ENCODE measurements around the gene STEAP4. TPM values are rescaled to one million over a fixed set of nuclear protein-coding genes. Genes with fewer than 3 reads are reported as not detected.

STEAP4 gene
- 1 to 10 TPM; 3.8 to 5.2 TPM for total RNA-seq
- long read RNA-seq, full-length matches to known transcripts, result 2 of 2 reads
- long read RNA-seq, partial matches to known transcripts, result 0 of 2 reads
- long read RNA-seq, other reads (novel, unspliced or antisense), result 0 of 2 reads

- ATAC-seq (peak; percentile 99), DNase-seq (peak; percentile 77 to 82)
- intact Hi-C loops (cut with DNase I, micrococcal nuclease), result no loop called here
Observed at GRCh38 chr7:88306590-88307048, at the start of gene STEAP4. Gene STEAP4, minus strand, starts transcription at chr7:88306894. Its CDS starts 22,625 bp downstream, at chr7:88284269.

- DNase-seq (no peak), ATAC-seq (no peak)
- intact Hi-C loops (cut with DNase I, micrococcal nuclease), result loop anchor here in 1 of 2 donors (10.0 kb wide), 1 partner anchor 110 kb away; no protein-coding TSS in a partner anchor
Observed at GRCh38 chr7:88355011-88355410, 48.3 kb upstream of the STEAP4 start.

DNA sequence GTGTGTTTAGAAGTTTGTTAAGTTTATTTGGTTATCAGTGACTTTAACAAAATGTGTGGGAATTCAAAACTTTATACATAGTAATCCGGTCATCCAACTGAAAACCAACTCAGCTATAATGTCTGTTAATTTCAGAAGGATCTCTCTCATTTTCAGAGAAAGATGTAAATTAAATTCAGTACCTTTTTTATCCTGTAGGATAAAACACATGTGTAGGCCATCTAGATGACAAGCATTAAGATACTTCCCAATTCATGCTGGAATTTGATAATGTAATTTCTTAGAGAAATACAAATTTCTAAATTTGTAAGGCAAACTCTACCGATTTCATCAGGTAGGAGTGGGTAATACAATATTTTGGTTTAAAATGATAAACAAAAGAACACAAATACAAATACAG, 43.4 kb upstream of the STEAP4 start:
- intact Hi-C loops (cut with DNase I, micrococcal nuclease), result loop anchor here in 1 of 2 donors (10.0 kb wide), 1 partner anchor 105 kb away; no protein-coding TSS in a partner anchor
- ATAC-seq (no peak), DNase-seq (no peak)

GRCh38 chr7:88347517-88347916, 40.8 kb upstream of the STEAP4 start:
- DNase-seq, result no peak
- ATAC-seq, result no peak
- intact Hi-C loops (cut with DNase I, micrococcal nuclease), result no loop called here

GRCh38 chr7:88347090-88347489, 40.4 kb upstream of the STEAP4 start:
- DNase-seq (no peak), ATAC-seq (peak; percentile 80)
- intact Hi-C loops (cut with DNase I, micrococcal nuclease), result no loop called here

- ATAC-seq (no peak), DNase-seq (no peak)
- intact Hi-C loops (cut with DNase I, micrococcal nuclease), result no loop called here
Observed at GRCh38 chr7:88346357-88346756, 39.7 kb upstream of the STEAP4 start.

DNA sequence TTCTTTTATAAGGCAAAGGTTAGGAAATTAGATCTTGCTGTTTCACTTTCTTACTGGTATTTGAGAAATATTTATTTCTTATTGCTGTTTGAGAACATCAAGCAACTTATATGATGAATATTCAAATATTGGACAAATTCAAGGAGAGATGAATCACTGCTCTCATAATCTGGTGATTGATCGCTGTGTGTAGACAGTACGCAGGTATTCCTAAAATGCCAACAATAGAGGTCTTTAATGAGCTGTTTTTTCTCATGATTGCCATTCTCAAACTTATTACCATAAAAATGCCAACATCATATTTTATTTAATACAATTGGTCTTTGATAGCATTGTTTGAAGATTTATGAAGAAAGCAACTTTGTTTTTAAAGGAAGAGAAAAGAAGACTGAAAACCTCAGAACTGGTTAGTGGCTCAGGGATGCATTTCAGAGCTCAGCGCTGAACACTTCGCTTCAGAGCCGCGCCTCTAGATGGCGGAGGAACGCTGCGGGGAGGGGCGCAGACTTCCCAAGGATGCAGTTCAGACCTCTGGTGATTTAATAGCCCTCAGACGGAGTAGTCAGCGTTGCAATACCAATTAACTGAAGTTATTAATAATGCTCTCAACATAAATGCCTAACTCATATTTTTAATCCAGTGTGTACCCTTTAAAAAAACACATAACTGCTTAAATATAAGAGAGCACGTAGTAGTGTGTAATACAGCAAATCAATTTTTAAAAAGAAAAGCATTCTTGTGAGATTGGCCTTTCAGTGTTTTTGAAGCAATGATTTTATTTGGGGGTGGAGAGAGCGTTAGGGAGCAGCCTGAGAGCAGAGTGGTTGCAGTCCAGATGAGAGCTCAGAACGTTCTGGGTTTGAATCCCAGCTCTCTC, 38.5 kb upstream of the STEAP4 start:
- DNase-seq (peak in 1 of 2 donors; percentile 54), ATAC-seq (peak; percentile 83)
- intact Hi-C loops (cut with DNase I, micrococcal nuclease), result no loop called here

GRCh38 chr7:88344271-88344670, 37.6 kb upstream of the STEAP4 start:
- DNase-seq, result no peak
- ATAC-seq, result no peak
- intact Hi-C loops (cut with DNase I, micrococcal nuclease), result no loop called here

GRCh38 chr7:88339195-88339922, 32.7 kb upstream of the STEAP4 start:
- intact Hi-C loops (cut with DNase I, micrococcal nuclease), result no loop called here
- ATAC-seq, result no peak

DNA sequence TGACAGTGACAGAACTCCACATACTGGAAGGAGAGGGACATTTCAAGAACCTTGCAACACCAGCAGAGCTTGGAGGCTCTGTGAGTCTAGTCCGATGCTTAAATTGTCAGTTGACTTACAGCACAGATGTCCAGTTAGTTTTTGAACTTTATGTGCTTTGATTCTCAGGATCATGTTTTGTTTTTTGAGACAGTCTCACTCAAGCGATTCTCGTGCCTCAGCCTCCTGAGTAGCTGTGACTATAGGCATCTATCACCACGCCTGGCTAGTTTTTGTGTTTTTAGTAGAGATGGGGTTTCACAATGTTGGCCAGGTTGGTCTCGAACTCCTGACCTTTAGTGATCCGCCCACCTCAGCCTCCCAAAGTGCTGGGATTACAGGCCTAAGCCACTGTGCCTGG, 31.8 kb upstream of the STEAP4 start:
- DNase-seq, result no peak
- ATAC-seq, result no peak
- intact Hi-C loops (cut with DNase I, micrococcal nuclease), result no loop called here

More at GRCh38 chr7:88339195-88339922, 32.7 kb upstream of the STEAP4 start:
- no peak for DNase-seq

DNA sequence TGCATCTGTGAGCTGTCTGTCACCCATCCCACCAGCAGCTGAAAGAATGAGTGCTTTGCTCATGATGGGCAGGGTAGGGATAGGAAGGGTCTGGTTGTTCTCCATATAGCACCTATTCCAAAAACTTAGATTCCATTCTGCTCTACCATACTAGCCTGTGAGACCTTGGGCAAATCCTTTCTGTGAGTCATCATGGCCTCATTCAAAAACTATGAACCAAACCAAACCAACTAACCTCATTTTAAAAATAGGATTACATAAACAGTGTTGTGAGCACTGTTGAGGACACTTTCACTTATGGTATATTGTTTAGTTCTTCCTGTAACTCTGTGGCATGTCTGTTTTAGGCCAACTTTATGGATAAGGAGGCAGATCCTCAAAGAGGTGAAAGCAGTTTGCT, 30.9 kb upstream of the STEAP4 start:
- no peak for ATAC-seq
- DNase-seq, result no peak
- intact Hi-C loops (cut with DNase I, micrococcal nuclease), result no loop called here

DNA sequence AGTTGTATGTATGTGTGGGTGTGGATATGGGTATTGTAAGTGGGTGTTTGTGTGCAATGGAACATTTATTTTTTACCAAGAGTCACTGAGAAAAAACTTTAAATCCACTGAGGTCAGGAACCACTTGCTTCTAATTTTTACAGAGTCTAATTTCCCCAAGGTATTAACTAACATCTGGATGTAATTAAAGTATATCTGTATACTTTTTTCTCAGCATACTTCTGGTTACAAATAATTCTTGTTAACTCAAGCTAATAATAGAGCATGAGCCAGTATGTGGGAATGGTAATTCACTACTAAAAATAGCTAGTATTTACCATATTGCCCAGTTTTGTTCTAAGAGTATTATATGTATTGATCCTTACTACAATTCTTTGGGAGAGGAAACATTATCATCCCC, 24.6 kb upstream of the STEAP4 start:
- intact Hi-C loops (cut with DNase I, micrococcal nuclease), result no loop called here
- ATAC-seq (no peak), DNase-seq (no peak)

GRCh38 chr7:88329532-88330463, 23.1 kb upstream of the STEAP4 start:
- no peak for ATAC-seq
- no peak for DNase-seq
- intact Hi-C loops (cut with DNase I, micrococcal nuclease), result no loop called here

GRCh38 chr7:88328787-88329186, 22.1 kb upstream of the STEAP4 start:
- intact Hi-C loops (cut with DNase I, micrococcal nuclease), result no loop called here
- DNase-seq (no peak), ATAC-seq (no peak)

DNA sequence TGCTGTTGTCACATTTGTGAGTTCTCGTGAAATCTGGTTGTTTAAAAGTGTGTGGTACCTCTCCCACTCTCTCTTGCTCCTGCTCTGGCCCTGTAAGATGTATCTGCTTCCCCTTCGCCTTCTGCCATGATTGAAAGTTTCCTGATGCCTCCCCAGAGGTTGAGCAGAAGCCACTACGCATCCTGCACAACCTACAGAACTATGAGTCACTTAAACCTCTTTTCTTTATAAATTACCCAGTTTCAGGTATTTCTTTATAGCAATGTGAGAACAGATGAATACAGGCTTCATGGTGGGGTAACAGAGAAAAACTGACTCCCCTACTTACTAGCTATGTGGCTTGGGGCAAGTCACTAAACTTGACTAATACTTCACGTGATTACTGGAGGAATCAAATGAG, 18.0 kb upstream of the STEAP4 start:
- intact Hi-C loops (cut with DNase I, micrococcal nuclease), result no loop called here
- ATAC-seq, result no peak
- no peak for DNase-seq

- intact Hi-C loops (cut with DNase I, micrococcal nuclease), result no loop called here
- DNase-seq (no peak), ATAC-seq (no peak)
Observed at GRCh38 chr7:88322151-88322550, 15.5 kb upstream of the STEAP4 start.

GRCh38 chr7:88321694-88322093, 15.0 kb upstream of the STEAP4 start:
- DNase-seq, result no peak
- ATAC-seq, result no peak
- intact Hi-C loops (cut with DNase I, micrococcal nuclease), result no loop called here

- no peak for ATAC-seq
- intact Hi-C loops (cut with DNase I, micrococcal nuclease), result no loop called here
- no peak for DNase-seq
Observed at GRCh38 chr7:88318196-88318595, 11.5 kb upstream of the STEAP4 start.

- intact Hi-C loops (cut with DNase I, micrococcal nuclease), result no loop called here
- ATAC-seq (no peak), DNase-seq (no peak)
Observed at GRCh38 chr7:88317422-88317821, 10.7 kb upstream of the STEAP4 start.

All from left colon (tissue), 2 donors.